HG03378 (cell line): Measurements from ENCODE around the gene HIBCH.
"Not testable (repeated sequence)": the region's sequence is repeated elsewhere in the genome, so short reads cannot be mapped to it uniquely, and the experiment has no call there.

ENCODE experiments used
- ATAC-seq: cut with Tn5 transposase; IDR thresholded peaks from one replicate; pipeline ENCODE4 v1.9.1; 2021; ENCODE audit warnings: mild to moderate bottlenecking, moderate library complexity; ENCODE audit not compliant: unreplicated experiment

Gene HIBCH

DNA sequence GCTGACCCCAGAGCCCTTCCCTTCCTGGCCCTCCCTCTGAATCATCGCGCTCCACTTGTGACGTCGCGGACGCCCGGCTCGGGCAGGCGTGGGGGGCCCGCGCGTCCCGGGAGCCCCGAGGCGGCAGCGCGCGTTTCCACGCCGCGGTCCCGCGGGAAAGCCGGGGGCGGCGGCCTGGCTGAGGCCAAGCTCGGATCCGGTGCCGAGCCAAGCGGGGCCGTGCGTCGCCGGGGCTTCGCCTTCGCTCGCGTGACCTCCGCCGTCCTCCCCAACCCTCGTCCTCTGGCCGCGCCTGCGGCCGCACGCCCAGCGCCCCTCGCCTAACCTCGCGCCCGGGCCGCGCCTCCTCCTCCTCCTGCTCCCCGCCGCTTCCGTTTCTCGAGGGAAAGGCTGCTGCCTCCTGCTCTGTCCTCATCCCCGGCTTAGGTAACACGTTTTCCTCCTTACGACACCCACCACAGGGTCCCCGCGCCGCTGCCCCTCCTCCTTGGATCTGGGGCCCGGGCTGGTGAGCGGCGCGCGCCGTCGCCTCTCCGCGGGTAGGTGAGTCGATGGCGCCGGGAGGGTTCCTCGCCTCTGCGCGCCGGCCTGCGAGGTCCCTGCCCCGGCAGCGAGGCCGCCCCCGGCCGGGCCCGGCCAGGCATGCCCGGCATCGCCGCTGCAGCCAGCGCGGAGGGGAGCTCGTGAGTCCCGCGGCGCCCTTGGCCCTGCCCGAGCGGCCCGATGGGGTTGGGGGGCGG lies 24.1 kb upstream of the HIBCH start, which contains the start of gene INPP1:
Gene INPP1, plus strand, starts transcription at position 54 of the 740 bp plus-strand sequence. CDS start 16,514 bp downstream, outside the sequence.
- ATAC-seq, result peak; percentile 37

- peak; percentile 41 for ATAC-seq
These were observed 23.5 kb upstream of the HIBCH start for GRCh38 chr2:190343089-190343535.

- no peak for ATAC-seq
These were observed 23.0 kb upstream of the HIBCH start for GRCh38 chr2:190342611-190343010.

DNA sequence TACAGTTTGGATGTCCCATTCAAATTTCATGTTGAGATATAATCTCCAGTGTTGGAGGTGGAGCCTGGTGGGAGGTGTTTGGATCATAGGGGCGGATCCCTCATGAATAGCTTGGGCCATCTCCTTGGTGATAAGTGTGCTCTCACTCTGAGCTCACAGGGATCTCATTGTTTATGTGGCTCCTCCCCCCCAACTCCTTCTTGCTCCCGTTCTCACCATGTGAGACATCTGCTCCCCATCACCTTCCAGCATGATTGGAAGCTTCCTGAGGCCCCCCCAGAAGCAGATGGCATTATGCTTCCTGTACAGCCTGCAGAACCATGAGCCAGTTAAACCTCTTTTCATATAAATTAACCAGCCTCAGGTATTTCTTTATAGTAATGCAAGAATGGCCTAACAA lies 20.7 kb upstream of the HIBCH start:
- no peak for ATAC-seq

- no peak for ATAC-seq
These were observed 19.8 kb upstream of the HIBCH start for GRCh38 chr2:190339394-190339793.

DNA sequence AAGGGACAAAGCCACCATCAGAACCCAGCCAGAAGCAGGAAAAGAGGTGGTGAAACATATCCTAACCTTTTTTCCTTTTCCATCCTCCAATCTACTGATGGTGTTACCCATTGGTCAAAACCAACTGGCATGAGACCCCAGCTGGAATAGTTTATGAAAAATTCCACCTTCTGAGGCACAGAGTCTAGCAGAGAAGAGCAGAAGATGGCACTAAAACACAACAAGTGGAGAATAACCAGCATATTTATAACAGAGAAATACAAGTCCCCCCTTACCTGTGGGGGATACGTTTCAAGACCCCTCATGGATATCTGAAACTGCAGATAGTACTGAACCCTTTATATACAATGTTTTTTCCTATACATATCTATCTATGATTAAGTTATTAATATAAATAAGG lies 18.8 kb upstream of the HIBCH start:
- no peak for ATAC-seq

GRCh38 chr2:190336420-190336819 lies 16.8 kb upstream of the HIBCH start:
- no peak for ATAC-seq

DNA sequence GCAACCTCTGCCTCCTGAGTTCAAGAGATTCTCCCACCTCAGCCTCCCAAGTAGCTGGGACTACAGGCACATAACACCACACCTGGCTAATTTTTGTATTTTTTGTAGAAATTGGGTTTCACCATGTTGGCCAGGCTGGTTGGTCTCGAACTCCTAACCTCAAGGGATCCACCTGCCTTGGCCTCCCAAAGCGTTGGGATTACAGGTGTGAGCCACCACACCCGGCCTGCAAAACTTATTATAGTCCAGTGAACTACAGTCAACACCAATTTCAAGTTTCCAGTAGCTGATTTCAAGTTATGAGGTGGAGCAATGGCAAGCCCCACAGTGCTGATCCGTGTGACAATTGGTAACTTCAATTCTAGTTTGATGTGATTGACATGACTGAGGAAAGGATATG lies 16.0 kb upstream of the HIBCH start:
- not testable (repeated sequence) for ATAC-seq

GRCh38 chr2:190335225-190335559 lies 15.6 kb upstream of the HIBCH start:
- no peak for ATAC-seq

DNA sequence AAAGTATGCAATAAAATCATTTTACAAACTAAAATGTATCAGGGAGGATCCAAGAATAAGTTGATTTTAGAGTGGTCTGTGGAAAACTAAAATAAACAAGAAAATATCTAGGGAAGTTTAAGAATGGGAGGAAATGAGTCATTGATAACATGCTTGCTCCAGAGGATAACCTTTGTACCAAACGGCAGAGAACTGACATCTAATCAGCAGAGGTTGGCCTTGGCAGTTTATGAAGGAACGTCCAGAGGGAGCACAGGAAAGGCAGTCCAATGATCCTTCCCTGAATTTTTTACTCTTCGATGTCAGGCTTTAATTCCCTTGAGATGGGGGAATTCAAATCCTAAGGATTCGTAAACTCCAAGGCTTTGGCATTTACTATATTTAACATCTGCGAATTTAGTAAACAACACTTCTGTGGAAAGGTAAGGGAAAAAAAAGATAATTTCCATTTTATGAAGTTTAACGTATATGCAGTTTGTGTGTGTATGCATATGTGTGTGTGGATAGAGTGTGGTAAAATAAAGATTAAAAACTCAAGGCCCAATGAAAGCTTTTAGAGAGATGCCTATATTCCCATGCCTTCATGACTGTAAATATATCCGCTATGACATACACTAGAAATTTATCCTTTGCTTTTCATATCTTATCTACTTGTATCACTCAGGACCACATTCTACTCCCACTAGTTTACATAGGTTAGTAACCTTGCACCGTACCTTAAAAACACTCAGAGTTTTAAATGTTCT lies 15.0 kb upstream of the HIBCH start:
- ATAC-seq, result no peak

DNA sequence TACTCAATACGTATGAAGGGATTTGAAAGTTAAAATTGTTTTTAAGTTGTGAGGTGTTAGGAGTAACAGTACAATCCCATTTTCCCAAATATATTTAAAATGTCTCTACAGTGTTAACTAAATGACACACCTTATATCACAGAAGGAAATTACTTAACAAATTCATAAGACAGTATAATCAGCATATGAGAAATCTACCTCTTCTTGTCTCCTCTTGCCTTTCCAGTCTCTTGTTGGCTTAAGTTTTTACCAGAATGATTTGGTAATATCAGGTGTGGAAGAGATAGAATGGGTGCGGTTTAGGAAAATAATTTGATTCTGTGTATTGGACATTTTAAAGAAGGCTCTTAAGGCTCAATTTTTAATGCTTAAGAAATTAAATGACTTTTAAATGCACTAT lies 14.3 kb upstream of the HIBCH start:
- ATAC-seq, result no peak

GRCh38 chr2:190333395-190333794 lies 13.8 kb upstream of the HIBCH start:
- ATAC-seq, result no peak

DNA sequence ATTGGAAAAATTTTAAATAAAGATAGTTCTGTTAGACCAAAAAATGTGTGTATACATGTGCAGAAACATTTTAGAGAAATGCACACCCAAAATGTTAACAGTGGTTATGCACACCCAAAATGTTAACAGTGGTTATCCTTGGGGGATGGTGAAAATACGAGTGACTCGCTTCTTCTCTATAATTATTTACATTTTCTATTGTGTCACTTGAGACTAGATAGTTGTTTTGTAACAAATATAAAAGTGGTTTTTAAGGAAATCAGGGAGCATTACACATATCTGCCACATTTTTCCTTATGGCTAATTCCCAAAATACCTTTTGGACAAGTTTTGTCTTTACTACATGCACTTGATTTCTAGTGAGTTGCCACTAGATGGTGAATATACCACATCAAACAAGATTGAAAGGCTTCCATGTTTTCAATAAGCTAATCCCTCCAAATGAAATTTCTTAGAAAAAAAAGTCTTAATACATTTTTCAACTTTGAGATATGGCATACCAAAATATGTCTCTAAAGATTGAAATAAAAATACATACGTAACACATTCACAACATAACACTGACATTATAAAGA lies 9.0 kb upstream of the HIBCH start:
- no peak for ATAC-seq

DNA sequence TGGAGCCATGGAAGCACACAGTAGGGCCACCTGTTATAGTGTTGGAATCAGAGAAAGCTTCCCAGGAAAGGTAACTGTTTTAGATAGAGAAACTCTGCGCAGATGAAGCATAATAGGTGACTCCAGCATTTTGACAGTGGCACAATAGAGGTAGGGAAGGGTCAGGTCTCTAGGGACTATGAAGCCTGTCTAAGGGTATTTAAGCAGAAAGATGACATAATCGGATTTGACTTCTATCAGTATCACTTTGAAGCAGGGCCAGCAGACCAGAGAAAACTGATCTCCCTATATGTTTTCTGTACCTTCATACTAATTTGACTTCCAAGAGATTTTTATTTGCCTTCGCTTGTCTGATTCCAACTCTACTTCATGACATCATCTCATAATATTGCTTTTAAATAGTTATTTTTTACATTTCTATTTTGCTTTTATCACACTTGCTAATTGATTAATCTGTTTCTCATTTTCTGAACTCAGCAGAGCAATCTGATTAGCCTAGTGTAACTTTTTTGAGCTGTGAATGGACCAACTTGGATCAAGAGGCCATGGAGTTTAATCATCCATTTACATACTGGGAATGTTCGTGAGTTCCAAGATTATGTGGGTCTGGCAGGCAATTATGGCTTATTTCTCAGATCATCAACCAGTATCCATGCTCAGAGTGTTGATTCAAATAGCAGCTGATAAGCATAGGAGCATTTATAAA lies 8.4 kb upstream of the HIBCH start:
- no peak for ATAC-seq

DNA sequence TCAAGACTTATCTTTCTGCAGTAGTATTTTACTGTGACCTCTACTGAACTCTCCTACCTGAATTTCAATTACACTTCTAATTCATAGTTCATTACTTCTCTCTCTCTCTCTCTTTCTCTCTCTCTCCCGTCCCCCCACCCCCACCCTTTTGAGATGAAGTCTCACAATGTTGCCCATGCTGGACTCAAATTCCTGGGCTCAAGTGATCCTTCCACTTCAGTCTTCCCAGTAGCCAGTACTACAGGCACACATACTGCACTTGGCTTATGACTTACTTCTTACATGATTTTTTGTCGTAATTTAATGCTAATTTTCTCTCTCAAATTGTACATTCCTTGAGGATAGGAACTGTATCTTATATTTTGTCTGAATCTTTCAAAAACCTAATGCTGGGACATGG lies 6.0 kb upstream of the HIBCH start:
- ATAC-seq, result no peak

DNA sequence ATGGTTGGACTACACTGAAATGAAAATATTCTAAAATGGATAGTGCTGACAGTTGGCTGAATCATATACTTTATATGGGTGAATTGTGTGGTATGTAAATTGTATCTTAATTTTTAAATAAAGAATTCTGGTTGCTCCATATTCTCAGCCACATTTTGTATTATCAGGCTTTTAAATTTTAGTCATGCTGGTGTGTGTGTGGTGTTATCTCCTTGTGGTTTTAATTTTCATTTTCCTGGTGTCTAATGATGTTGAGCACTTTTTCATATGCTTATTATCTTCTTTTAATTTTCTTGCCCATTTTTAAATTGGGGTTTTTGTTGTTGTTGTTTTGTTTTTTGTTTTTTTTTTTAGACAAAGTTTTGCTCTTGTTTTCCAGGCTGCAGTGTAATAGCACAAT lies 3.8 kb upstream of the HIBCH start:
- ATAC-seq, result no peak

DNA sequence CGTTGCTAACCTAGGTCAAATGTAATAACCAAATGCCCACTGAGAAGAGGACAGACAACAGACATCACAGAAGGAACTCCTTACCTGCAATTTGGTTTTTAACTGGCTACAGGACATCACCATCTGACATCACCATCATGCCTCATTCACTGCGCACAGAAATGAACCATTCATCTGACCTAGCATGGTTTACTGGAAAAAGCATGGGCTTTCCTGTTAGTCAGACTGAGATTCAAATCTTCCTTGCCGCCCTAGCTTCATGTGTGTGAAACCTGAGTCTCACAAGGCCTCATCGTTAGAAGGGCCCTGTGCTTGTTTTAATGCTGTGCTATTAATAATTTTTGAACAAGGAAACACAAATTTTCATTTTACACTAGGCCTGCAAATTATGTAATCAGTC lies 1.1 kb upstream of the HIBCH start:
- ATAC-seq, result no peak

GRCh38 chr2:190318931-190319554 lies 583 bp downstream of the HIBCH start:
- peak; percentile 31 for ATAC-seq

GRCh38 chr2:190318514-190318913 lies 1.1 kb downstream of the HIBCH start:
- ATAC-seq, result no peak

DNA sequence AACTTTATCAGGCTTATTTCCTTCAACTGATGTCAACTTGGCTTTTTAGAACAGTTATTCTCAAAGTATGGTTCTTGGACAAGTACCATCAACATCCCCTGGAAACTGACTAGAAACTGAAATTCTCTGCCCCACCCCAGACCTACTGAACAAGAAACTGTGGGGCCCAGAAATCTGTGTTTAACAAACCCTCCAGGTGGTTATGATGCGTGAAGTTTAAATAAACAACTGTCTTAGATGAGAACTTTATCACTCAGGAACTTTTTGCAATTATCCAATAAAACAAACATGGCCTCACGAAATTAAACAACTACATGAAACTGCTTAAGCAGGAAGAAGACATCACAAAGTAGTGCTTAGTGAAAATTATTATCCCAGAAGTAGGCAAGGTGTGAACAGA lies 4.4 kb downstream of the HIBCH start:
- ATAC-seq, result no peak

DNA sequence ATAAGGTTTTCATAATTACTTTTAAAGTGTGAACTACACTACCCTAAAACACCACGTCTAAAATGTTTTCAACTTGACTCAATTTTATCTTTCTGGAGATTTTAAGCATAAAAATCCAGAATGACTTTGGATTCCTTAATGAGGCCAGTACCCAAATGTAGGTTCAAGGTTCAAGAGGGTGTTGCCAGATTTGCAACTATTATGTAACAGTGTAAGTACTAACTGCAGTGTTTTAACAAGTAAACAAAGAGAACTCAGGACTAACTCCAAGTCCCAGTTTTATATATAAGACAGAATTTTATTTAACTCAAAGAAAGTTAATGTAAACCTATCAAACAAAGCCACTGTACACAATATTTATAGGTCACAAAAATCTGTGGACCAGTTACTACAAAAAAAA lies 5.7 kb downstream of the HIBCH start:
- ATAC-seq, result no peak
